A549 (cell line): ENCODE results near the gene SPATA12. TPM values are rescaled to one million over a fixed set of nuclear protein-coding genes. Genes with fewer than 3 reads are reported as not detected.

ENCODE experiments used
- ATAC-seq, 2 experiments: fragments of 200-7000 bp in 1 of 2; fragments of >200 bp in 1 of 2; cut with Nextera tagmentation in 1 of 2; cut with Tn5 transposase in 1 of 2; 3 replicates each; pipeline versions ENCODE4 v1.8.0 to v1.9.1; 2018 to 2020; ENCODE audit warnings: mild to moderate bottlenecking in 1 of 2, moderate library complexity in 1 of 2
- CTCF ChIA-PET: fragments of 300-600 bp; sonication (Branson Sonifier 250); formaldehyde crosslinking; extraction: SDS; loops from one replicate; lab custom pipeline; 2021; ENCODE audit warnings: antibody characterized with exemption, inconsistent platforms; lab: Yijun Ruan, JAX
- POLR2A ChIA-PET: fragments of 350-600 bp; formaldehyde crosslinking; extraction: SDS; loops from one replicate; lab custom pipeline; 2021; ENCODE audit warnings: antibody characterized with exemption, inconsistent platforms; lab: Yijun Ruan, JAX
- DNase-seq, 2 experiments: peaks; one replicate each; pipeline versions ENCODE4 v3.0.0 to v3.0.0-alpha.2; 2011 to 2016; ENCODE audit warnings: low read depth in 1 of 2, low spot score in 1 of 2
- FAIRE-seq: peaks from 2 replicates; lab custom pipeline; 2011; peaks lifted over from hg19 to GRCh38; lab: Jason Lieb, UNC
- H3K27ac ChIP-seq, 2 experiments: fragments of >200 bp; sonication (Bioruptor Twin); formaldehyde crosslinking; 3 replicates each; pipeline ENCODE4 v1.5.1; 2016 to 2017
- H3K4me1 ChIP-seq: fragments of >200 bp; sonication (Bioruptor Twin); formaldehyde crosslinking; 3 replicates; pipeline ENCODE4 v1.6.1; 2016
- H3K4me2 ChIP-seq: fragments of >200 bp; sonication (Bioruptor Twin); formaldehyde crosslinking; 3 replicates; pipeline ENCODE4 v1.6.1; 2016
- H3K4me3 ChIP-seq: fragments of >200 bp; sonication (Bioruptor Twin); formaldehyde crosslinking; 3 replicates; pipeline ENCODE4 v1.5.1; 2016
- H3K9me3 ChIP-seq: fragments of >200 bp; sonication (Bioruptor Twin); formaldehyde crosslinking; 3 replicates; pipeline ENCODE4 v1.6.1; 2016
- CBX2 ChIP-seq: fragments of 200-600 bp; sonication (generic); IDR thresholded peaks from 2 replicates; pipeline ENCODE4 v1.6.1; 2016; ENCODE audit warnings: low read depth, mild to moderate bottlenecking, borderline replicate concordance
- CHD2 ChIP-seq: fragments of 150-350 bp; IDR thresholded peaks from 2 replicates; pipeline ENCODE4 v1.6.1; 2014; ENCODE audit warnings: low read length; ENCODE audit not compliant: partially characterized antibody
- EHF ChIP-seq: fragments of 250-450 bp; sonication (Bioruptor Pico); IDR thresholded peaks from 2 replicates; pipeline ENCODE4 v1.5.0; 2020; ENCODE audit warnings: mild to moderate bottlenecking
- ESRRA ChIP-seq: fragments of 150-350 bp; IDR thresholded peaks from 2 replicates; pipeline ENCODE4 v1.6.1; 2014; ENCODE audit warnings: mild to moderate bottlenecking, low read length, borderline replicate concordance
- FOSB ChIP-seq: fragments of 250-450 bp; sonication (Bioruptor Pico); IDR thresholded peaks from 2 replicates; pipeline ENCODE4 v1.5.0; 2020; ENCODE audit warnings: mild to moderate bottlenecking, moderate library complexity
- FOSL2 ChIP-seq, 2 experiments: fragments of 450-650 bp in 1 of 2; fragments of >200 bp in 1 of 2; sonication (Bioruptor Twin) in 1 of 2; formaldehyde crosslinking; IDR thresholded peaks; 2 replicates each; pipeline versions ENCODE4 v1.5.0 to v1.6.1; 2016 to 2020; ENCODE audit warnings: mild to moderate bottlenecking in 1 of 2, moderate library complexity in 1 of 2
- FOXS1 ChIP-seq: fragments of 250-450 bp; sonication (Bioruptor Pico); IDR thresholded peaks from 2 replicates; pipeline ENCODE4 v1.5.0; 2020; ENCODE audit warnings: mild to moderate bottlenecking, moderate library complexity
- HEYL ChIP-seq: fragments of 250-450 bp; sonication (Bioruptor Pico); IDR thresholded peaks from 2 replicates; pipeline ENCODE4 v1.8.0; 2021; ENCODE audit warnings: mild to moderate bottlenecking, moderate library complexity
- HOXA7 ChIP-seq: fragments of 250-450 bp; sonication (Bioruptor Pico); IDR thresholded peaks from 2 replicates; pipeline ENCODE4 v1.5.0; 2020; ENCODE audit warnings: mild to moderate bottlenecking, moderate library complexity
- JUN ChIP-seq, 2 experiments: fragments of >200 bp; sonication (Bioruptor Twin); formaldehyde crosslinking; IDR thresholded peaks; 2 replicates in 1 of 2; 3 replicates in 1 of 2; pipeline ENCODE4 v1.6.1; 2016 to 2017
- JUNB ChIP-seq: fragments of >200 bp; sonication (Bioruptor Twin); formaldehyde crosslinking; IDR thresholded peaks from 2 replicates; pipeline ENCODE4 v1.6.1; 2016
- MAZ ChIP-seq: fragments of 150-350 bp; IDR thresholded peaks from 2 replicates; pipeline ENCODE4 v1.6.1; 2014; ENCODE audit warnings: antibody characterized with exemption, low read depth, low read length, borderline replicate concordance
- PHF8 ChIP-seq: fragments of 200-600 bp; sonication (generic); IDR thresholded peaks from 2 replicates; pipeline ENCODE4 v1.6.1; 2016; ENCODE audit warnings: low read depth, mild to moderate bottlenecking, antibody characterized with exemption, moderate library complexity, borderline replicate concordance
- RARB ChIP-seq: fragments of 250-450 bp; sonication (Bioruptor Pico); IDR thresholded peaks from 2 replicates; pipeline ENCODE4 v1.8.0; 2021; ENCODE audit warnings: mild to moderate bottlenecking, moderate library complexity
- RFX5 ChIP-seq: fragments of 450-650 bp; IDR thresholded peaks from 2 replicates; pipeline ENCODE4 v1.7.1; 2014; ENCODE audit warnings: antibody characterized with exemption, mild to moderate bottlenecking, moderate library complexity
- SREBF2 ChIP-seq: fragments of 450-650 bp; IDR thresholded peaks from 2 replicates; pipeline ENCODE4 v1.6.1; 2014; ENCODE audit warnings: mild to moderate bottlenecking, moderate library complexity
- TP53 ChIP-seq: fragments of 250-450 bp; sonication (Bioruptor Pico); IDR thresholded peaks from 2 replicates; pipeline ENCODE4 v1.5.0; 2021; ENCODE audit warnings: mild to moderate bottlenecking, moderate library complexity
- WGBS: methylation state at CpG from one replicate; pipeline ENCODE4 v1.1.6; 2017; ENCODE audit errors: missing lambda C conversion rate; 5-methylcytosine and 5-hydroxymethylcytosine counted together
- polyA plus RNA-seq, 4 experiments: library from polyadenylated mRNA; depleted of rRNA in 3 of 4; stranded (reverse); fragments of >200 nt; fragmentation: RNase III in 1 of 4; extraction: RNeasy Plus Mini Kit Qiagen cat#74134 plus additional on column Dnase treatment in 1 of 4; gene quantifications; 2 replicates in 3 of 4; 3 replicates in 1 of 4; pipeline ENCODE4 v1.2.3, GENCODE V29; 2011 to 2017
- TF ChIP-seq, protein P1 (sequence below): fragments of 200-600 bp; sonication (generic); IDR thresholded peaks from 2 replicates; pipeline ENCODE4 v1.6.1; 2016; ENCODE audit warnings: antibody characterized with exemption, mild to moderate bottlenecking, moderate library complexity
- TF ChIP-seq, protein P2 (sequence below): IDR thresholded peaks from 2 replicates; pipeline ENCODE4 v1.6.1; 2012
- TF ChIP-seq, protein P3 (sequence below): fragments of 250-450 bp; sonication (Bioruptor Pico); IDR thresholded peaks from 2 replicates; pipeline ENCODE4 v1.5.0; 2020; ENCODE audit warnings: low read depth, mild to moderate bottlenecking, moderate library complexity

SPATA12 gene
- polyA plus RNA-seq, 2 of the 4 experiments (the other 2 are of a cell fraction): 0.17 to 0.18 TPM

DNA sequence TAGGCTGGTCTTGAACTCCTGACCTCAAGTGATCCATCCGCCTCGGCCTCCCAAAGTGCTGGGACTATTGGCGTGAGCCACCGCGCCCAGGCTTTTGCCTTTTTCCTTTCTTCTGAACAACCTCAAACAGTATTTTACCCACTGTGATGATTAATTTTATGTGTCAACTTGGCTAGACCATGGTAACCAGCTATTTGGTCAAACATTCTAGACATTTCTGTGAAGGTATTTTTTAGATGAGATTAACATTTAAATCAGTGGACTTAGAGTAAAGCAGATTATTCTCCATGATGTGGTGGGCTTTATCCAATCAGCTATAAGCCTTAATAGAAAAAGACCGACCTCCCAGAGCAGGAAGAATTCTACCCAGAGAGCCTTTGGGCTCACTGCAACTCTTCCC is 6.0 kb downstream of the SPATA12 start:
- TF ChIP-seq TP53 (CRISPR knock-in tag) (no peak), RARB (CRISPR knock-in tag) (no peak), JUN (IDR thresholded peaks at IDR 0.05) (no peak), HEYL (no peak), HOXA7 (CRISPR knock-in tag) (no peak), EHF (CRISPR knock-in tag) (no peak), FOSL2 (IDR thresholded peaks at IDR 0.05) (no peak), FOSL2 (CRISPR knock-in tag; IDR thresholded peaks at IDR 0.05) (no peak), CBX2 (no peak), FOXS1 (no peak), SREBF2 (no peak), MAZ (no peak), CHD2 (no peak), PHF8 (no peak)
- TF ChIP-seq, protein P1, sequence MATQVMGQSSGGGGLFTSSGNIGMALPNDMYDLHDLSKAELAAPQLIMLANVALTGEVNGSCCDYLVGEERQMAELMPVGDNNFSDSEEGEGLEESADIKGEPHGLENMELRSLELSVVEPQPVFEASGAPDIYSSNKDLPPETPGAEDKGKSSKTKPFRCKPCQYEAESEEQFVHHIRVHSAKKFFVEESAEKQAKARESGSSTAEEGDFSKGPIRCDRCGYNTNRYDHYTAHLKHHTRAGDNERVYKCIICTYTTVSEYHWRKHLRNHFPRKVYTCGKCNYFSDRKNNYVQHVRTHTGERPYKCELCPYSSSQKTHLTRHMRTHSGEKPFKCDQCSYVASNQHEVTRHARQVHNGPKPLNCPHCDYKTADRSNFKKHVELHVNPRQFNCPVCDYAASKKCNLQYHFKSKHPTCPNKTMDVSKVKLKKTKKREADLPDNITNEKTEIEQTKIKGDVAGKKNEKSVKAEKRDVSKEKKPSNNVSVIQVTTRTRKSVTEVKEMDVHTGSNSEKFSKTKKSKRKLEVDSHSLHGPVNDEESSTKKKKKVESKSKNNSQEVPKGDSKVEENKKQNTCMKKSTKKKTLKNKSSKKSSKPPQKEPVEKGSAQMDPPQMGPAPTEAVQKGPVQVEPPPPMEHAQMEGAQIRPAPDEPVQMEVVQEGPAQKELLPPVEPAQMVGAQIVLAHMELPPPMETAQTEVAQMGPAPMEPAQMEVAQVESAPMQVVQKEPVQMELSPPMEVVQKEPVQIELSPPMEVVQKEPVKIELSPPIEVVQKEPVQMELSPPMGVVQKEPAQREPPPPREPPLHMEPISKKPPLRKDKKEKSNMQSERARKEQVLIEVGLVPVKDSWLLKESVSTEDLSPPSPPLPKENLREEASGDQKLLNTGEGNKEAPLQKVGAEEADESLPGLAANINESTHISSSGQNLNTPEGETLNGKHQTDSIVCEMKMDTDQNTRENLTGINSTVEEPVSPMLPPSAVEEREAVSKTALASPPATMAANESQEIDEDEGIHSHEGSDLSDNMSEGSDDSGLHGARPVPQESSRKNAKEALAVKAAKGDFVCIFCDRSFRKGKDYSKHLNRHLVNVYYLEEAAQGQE: no peak
- H3K4me1 ChIP-seq: peaks cover 46% of the 10 kb centered on the region
- DNase-seq (no peak), ATAC-seq (no peak), FAIRE-seq (no peak)
- ChIA-PET POLR2A (no interaction called here), CTCF (interaction anchor here (0.7 to 2.0 kb wide), 2 partner anchors 71 to 260 kb away, joined by 3 to 16 read pairs; no protein-coding TSS in a partner anchor)
- H3K27ac ChIP-seq: peak overlapping the region in 1 of 2 experiments; percentile 87; a peak in 3 of 6 replicates
- WGBS: 95% methylated on average over 6 of the region's 6 CpGs
- no peak overlapping the region for H3K4me2 ChIP-seq
- no peaks in the 10 kb centered on the region for H3K9me3 ChIP-seq
- no peak overlapping the region for H3K4me3 ChIP-seq

DNA sequence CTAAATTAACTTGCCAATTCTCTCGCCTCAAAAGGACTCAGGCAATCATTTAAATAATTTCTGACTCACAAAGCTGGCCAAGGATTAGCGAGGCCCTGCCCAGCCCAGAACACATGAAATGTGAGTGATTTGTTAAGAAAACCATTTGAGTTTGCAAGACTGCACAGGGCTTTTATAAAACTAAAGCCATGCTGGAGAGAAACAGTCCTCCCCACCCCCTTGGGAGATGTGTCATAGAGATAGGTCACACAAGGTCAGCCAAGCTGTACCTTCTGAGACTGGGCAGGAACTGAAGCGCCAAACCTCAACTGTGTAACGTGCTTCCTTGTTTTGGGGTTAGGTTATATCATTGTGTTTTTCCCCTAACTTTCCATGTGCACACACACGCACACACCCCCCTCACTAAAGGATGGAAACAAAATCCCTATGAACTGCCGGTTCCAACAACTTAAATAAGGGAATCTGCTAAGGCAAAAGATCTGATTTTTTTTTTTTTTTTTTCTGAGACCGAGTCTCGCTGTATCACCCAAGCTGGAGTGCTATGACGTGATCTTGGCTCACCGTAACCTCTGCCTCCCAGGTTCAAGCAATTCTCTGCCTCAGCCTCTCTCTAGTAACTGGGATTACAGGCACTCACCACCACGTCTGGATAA is 8.1 kb downstream of the SPATA12 start:
- ATAC-seq: peak; percentile 92 to 98
- H3K4me2 ChIP-seq: peak overlapping the region; percentile 69
- 0 out of 2 replicates have a peak, but pooled peaks have one; percentile 19 for TF ChIP-seq ESRRA
- TF ChIP-seq JUNB: peak; percentile 20; the same call in 1 of the 2 replicates
- 0 out of 5 replicates have a peak, but pooled peaks of 1 of the 2 experiments have one; percentile 15 for TF ChIP-seq JUN (IDR thresholded peaks at IDR 0.05)
- TF ChIP-seq RFX5: peak; percentile 11; the same call in 1 of the 2 replicates
- TF ChIP-seq, protein P2, sequence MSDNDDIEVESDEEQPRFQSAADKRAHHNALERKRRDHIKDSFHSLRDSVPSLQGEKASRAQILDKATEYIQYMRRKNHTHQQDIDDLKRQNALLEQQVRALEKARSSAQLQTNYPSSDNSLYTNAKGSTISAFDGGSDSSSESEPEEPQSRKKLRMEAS: peak; percentile 44; the same call in 1 of the 2 replicates
- TF ChIP-seq FOSL2 (IDR thresholded peaks at IDR 0.05): no peak
- peak; percentile 57 for TF ChIP-seq FOSL2 (CRISPR knock-in tag; IDR thresholded peaks at IDR 0.05)
- TF ChIP-seq FOSB (CRISPR knock-in tag): no peak
- TF ChIP-seq, protein P3, sequence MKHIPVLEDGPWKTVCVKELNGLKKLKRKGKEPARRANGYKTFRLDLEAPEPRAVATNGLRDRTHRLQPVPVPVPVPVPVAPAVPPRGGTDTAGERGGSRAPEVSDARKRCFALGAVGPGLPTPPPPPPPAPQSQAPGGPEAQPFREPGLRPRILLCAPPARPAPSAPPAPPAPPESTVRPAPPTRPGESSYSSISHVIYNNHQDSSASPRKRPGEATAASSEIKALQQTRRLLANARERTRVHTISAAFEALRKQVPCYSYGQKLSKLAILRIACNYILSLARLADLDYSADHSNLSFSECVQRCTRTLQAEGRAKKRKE (CRISPR knock-in tag): no peak
- TF ChIP-seq, all 56 proteins: peak for 6
- H3K4me3 ChIP-seq: no peak overlapping the region
- H3K9me3 ChIP-seq: no peaks in the 10 kb centered on the region
- POLR2A ChIA-PET: interaction anchor here (0.5 to 0.6 kb wide), 2 partner anchors 166 to 593 kb away, joined by 3 to 4 read pairs; no protein-coding TSS in a partner anchor
- H3K27ac ChIP-seq: peak overlapping the region; percentile 68 to 87
- DNase-seq (peak; percentile 55 to 68), FAIRE-seq (no peak)
- 5% methylated on average over 11 of the region's 11 CpGs for WGBS
- CTCF ChIA-PET: interaction anchor here (0.8 to 4.0 kb wide), 4 partner anchors 9 to 73 kb away, joined by 3 to 24 read pairs (median 4); no protein-coding TSS in a partner anchor
- H3K4me1 ChIP-seq: peaks cover 30% of the 10 kb centered on the region; the same call in 2 of the 3 replicates
